T-helper 9 cell (primary cell): ENCODE results near the gene FAM13A.
"Not testable (repeated sequence)": the region's sequence is repeated elsewhere in the genome, so short reads cannot be mapped to it uniquely, and the experiment has no call there.

ENCODE experiments used
- DNase-seq: peaks from one replicate; pipeline ENCODE4 v3.0.0-alpha.2; 2020

Gene FAM13A

DNA sequence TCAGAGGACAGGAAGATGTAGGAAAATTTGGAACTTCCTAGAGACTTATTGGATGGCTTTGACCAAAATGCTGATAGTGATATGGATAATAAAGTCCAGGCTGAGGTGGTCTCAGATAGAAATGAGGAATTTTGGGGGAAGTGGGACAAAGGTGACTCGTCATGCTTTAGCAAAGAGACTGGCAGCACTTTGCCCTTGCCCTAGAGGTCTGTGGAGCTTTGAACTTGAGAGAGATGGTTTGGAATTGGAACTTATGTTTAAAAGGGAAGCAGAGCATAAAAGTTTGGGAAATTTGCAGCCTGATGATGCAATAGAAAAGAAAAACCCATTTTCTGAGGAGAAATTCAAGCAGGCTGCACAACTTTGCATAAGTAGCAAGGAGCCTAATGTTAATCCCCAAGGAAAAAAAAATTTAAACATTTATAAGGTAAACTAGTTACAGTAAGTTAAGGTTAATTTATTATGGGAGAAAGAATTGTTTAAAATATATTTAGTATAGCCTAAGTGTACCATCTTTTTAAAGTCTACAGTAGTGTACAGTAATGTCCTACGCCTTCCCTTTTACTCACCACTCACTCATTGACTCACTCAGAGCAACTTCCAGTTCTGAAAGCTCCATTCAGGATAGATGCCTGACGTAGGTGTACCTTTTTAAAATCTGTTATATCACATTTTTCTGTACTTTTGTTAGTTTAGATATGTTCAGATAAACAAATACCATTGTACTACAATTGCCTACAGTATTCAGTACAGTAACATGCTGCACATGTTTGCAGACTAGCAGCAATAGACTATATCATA is 101.2 kb downstream of the FAM13A start:
- no peak for DNase-seq

DNA sequence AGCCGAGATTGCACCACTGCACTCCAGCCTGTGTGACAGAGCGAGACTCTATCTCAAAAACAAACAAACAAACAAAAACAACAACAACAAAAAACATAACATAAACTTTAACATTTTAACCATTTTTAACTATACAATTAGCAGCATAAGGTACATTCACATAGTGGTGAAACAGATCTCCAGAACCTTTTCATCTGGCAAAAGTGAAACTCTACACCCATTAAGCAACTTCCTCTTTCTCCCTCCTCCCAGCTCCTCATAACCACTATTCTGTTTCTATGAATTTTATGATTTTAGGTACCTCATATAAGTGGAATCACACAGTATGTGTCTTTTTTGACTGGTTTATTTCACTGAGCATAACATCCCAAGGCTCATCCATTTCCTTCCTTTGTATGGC is 103.6 kb downstream of the FAM13A start:
- DNase-seq = no peak

DNA sequence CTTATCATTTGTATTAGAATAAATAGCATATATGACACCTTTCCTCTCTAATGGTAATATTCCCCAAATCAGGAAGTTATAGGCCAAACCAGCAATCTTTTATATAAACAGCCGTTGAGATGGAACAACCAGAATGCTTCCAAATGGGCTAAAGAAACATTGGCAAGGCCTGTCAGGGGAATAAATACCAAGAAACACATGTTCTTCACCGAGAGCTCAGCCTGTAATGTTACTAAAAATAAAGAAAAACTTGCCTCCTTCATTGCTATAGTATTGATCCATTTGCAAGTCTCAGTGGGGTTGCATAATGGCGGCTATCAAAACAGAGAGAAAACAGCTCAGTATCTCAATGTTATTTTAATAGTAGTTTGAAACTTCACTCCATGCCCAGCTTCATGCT is 104.9 kb downstream of the FAM13A start:
- no peak for DNase-seq

DNA sequence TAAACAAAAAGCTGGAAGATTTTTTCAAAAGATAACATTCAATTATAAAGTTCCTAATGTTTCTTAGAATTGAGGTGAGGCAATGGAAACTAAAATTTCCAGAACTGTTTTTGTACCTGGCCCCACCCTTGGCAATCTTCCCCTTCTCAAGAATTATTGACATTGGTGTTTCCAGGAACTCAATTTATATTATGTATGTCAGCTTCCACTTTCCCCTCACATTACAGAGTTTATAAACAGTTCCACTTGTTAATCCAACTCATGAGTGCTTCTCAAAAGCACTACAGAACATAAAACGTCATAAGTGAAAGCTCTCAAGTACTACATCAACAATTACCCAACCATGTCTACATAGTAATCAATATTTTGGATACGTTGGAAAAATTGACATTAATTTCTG is 107.4 kb downstream of the FAM13A start:
- DNase-seq = no peak

DNA sequence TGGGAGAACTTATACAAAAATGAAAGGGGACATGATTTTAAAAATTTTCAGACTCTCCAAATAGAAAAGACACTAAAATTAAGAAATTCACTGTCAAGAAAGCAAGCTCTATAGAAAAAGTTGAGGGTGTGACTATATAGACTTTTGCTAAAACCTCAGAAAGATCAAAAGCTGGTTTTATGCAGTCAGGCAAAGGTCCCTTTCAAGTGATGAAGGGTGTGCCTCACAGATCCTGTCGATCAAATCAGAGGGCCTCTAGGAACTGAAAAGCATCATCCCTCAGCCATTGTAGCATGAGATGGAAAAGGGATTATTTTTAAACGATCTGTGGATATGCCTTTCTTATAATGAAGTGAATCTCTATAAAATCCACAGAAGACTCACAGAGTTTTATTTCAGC is 116.5 kb downstream of the FAM13A start:
- no peak for DNase-seq

DNA sequence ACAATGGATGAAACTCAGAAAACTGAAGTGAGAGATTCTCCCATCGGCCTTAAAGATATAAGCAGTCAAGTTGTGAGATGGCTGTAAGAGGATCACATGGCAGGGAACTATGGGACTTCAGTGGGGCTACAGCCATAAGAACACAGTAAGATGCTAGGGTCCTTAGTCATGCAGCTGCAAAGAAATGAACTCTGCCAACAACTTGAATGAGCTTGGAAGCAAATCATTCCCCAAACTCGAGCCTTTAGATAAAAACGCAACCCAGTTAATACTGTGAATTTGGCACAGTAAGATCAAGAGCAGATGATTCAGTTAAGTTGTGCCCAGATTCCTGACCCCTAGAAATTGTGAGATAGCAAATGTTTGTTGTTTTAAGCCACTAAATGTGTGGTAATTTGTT is 117.3 kb downstream of the FAM13A start:
- DNase-seq = no peak

DNA sequence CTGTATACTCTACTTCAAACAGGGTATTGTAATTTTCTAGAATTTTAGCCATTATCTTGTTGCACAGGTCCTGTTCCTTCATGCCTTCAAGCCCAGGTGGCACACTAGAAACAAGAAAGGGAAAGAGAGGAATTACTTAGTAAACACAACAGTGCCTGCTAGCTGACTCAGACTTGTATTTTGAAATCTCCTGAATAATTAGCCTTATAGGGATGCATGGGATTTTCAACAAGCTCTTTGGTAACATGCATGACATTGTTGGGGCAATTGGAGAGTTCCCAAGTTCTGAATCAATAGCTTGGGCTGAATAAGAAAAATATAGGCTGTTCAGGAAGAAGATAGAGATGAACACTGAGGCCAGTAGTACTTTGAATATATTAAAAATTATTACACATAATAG is 118.8 kb downstream of the FAM13A start:
- no peak for DNase-seq

DNA sequence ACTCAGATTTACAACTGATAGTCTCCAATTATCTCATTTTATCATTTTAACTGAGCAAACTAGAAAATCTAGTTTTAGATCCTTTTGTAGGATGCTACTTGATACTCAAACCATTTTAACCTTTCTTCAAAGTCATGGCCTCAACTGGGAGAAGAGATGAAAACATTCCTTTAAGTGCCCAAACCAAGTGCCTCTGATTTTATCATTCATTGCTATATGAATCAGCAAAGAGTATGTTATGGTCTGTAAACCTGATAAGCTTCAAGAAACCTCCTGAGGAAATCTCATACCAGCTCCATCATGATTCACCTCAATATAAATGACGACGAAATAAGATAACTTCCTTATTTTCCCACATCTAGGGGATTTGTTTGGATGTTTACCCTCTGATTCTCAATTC is 119.9 kb downstream of the FAM13A start:
- DNase-seq = no peak

DNA sequence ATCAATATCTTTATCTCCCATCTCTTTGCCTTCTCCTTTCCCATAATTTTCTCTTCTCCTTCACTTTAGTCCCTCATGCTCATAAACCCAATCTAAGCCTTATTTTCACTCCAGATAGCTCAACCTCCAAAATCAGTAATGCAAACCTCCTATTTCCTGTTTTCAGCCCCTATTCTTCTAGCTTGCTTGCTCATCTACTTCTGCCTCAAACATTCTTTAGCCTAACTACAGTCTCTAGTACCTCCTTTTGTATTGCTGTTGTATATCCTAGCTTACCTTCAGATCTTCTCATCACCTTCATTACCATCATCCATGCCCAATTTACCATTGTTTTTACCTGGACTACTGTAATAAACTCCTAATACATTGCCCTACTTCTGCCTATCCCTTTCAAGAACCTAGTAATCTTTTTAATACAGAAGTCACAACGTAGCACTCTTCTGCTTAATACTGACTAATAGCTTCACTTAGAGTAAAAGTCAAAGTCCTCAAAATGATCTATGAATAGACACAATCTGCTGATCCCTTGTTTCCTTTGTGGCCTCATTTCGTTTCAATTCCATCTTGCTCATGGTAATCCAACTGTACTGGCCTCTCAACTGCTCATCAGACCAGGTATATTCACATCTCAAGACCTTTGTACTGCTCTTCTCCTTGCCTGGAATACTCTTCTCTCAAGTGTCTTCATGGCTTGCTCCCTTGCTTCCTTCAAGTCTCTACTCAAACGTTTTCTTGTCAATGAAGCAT is 123.4 kb downstream of the FAM13A start:
- DNase-seq = no peak

DNA sequence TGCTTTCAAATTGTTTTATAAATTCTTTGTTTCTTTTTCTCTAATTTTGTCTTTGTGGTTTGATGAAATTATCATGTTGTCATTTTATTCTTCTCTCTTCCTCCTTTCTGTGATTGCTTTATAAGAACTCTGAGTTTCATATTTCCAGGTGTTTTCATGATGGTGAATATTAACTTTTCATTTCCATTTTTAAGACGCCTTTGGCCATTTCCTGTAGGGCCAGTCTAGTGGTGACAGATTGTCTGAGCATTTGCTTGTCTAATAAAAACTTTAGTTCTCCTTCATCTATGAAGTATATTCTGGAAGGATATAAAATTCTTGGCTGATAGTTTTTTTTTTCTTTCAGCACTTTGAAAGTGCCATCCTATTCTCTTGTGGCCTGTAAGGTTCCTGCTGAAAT is 128.1 kb downstream of the FAM13A start:
- no peak for DNase-seq

DNA sequence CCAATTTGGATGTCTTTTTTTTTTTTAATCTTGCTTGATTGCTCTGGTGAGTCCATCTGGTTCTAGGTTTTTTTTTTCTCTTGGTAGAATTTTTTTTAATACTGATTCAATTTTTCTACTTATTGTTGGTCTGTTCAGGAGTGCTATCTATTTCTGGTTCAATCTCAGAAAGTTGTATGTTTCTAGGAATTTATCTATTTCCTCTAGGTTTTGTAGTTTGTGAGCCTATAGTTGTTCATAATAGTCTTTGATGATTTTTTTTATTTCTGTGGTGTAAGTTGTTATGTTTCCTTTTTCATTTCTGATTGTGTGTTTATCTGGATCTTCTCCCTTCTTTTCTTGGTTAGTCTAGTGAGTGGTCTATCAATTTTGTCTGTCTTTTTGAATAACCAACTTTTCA is 129.6 kb downstream of the FAM13A start:
- no peak for DNase-seq

DNA sequence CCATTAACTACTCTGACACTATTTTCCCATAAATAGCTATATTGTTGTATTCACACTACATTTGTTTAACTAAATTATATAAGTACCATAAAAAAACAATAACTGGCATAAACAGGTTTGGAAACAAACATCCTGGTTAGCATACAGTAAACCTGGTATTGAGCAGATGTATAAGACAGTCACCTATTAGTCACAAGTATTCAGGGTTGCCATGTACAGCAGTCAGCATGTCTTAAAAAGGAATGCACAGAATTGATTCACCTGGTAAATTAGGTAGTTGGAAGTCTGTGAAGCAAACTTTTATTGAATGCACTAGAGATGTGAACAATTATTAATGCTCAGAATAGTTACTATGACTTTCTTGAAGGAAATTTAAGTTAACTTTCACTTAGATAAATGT is 137.9 kb downstream of the FAM13A start:
- no peak for DNase-seq

DNA sequence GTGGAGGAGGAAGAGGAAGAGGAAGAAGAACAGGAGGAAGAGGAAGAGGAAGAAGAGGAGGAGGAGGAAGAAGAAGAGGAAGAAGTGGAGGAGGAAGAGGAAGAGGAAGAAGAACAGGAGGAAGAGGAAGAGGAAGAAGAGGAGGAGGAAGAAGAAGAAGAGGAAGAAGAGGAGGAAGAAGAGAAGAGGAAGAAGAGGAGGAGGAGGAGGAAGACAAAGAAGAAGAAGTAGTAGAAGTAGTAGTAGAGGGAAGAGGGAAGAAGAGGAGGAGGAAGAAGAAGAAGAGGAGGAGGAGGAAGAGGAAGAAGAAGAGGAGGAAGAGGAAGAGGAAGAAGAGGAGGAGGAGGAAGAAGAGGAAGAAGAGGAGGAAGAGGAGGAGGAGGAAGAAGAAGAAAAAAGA is 143.8 kb downstream of the FAM13A start:
- DNase-seq = not testable (repeated sequence)

DNA sequence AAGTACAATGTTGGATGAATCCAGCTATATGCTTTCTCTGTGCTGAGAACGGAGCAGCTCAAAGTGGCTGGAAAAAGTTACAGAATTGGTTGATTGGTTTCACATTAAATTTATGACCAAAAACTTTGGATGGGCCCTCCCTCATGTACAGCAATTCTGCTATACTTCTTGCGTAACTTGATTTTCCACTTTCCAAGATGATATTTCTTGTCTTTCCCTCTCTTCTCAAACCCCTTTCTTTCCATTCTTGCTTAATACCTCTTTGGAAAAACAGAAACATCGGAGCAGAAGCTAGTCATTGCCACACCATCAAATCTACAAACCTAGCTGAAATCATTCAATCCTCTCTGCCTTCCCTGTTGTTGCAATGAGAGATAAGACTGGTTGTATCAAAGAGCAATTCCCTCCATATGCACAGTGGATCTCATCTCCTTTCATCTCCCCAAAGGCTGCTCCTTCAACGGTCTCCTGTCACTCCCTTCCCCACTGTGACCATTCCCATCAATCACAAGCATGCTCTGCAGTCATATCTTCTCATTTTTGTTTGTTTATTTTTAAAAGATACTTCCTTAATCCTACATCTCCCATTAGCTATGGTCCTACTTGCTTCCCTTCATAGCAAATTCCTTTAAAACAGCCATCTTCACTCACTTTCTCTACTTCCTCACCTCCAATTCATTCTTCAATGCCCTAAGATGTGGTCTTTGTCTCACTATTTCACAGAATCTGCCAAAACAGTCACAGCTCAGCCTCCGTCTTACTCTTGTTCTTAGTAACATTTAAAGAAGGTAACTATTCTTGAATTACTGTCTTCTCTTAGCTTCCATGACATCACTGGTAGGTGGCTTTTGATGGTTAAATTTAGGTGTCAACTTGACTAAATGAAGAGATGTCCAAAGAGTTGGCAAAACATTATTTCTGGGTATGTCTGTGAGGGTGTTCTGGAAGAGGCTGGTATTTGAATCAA is 145.5 kb downstream of the FAM13A start:
- no peak for DNase-seq

DNA sequence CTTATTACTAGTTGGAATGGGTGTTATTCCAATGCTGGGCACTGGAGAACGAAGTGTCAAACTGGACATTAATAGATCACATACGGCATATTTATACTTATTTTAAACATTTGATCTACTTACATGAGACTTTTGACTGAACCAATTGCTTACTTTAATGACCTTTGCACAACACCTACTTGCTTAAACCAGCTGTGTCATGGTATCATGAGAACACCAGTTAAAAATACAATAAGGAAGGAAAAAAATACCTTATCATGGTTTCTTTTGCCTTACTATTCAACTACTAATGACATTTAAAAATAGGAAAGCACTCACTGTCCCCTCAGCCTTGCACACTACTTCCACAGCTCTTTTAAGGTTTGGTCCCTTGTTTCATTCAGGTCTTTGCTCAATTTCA is 146.9 kb downstream of the FAM13A start:
- no peak for DNase-seq

DNA sequence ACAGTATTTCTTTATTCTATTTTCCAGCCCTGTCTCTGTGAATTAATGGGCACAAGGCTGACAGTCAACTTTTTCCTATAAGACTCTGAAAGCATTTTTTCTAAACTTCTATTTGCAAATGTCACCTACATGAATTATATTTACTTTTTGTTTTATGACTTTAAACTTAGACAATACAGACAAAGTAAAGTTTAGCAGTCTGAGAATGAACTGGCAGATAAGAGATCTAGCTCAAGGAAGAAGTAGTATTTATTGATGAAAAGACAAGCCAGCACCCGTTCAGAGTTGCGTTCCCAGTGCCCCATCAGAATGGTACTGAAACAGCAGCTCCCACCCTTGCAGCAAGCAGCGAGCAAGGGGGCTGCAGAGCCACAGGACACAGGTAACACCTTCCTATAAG is 148.5 kb downstream of the FAM13A start:
- DNase-seq = no peak

DNA sequence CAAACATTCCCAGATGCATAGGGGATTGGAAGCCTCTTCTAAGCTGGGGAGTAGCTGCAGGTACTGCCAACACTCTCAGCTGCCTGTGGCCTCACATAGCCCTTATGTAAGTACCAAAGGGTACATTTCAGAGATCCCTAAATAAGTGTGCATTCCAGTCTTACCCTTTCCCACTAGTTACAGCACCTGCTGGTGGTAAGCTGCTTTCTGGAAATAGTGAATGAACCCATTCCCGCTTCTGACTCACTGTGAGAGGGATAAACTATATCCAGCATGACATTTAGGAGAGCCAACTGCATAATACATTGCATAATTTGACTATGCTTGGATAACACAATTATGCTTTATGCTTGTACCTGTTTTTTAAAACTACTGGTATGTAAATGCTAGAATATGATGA is 149.0 kb downstream of the FAM13A start:
- no peak for DNase-seq

DNA sequence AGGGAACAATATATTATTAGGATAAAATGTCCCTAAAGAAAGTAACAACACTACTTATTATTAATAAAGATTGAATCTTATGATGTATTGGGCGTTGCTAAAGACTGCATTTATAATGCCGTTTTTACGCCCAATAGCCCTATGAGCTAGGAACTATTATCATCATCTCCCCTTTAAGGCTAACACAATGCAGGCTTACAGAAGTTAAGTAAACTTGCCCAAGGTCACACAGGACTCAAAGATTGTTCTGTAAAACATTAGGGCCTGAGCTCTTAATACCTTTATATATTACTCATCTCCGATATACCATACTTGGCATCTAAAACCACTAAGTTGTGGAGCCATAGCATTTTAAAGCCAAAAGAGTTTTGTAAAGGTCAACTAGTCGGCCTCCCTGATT is 149.5 kb downstream of the FAM13A start:
- no peak for DNase-seq

DNA sequence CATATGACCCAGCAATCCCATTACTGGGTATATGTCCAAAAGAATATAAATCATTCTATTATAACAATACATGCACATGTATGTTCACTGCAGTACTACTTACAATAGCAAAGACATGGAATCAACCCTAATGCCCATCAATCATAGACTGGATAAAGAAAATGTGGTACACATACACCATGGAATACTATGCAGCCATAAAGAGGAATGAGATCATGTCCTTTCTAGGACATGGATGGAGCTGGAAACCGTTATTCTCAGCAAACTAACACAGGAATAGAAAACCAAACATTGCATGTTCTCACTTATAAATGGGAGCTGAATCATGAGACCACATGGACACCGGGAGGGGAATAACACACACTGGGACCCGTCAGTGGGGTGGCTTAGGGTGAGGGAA is 152.7 kb downstream of the FAM13A start:
- DNase-seq = not testable (repeated sequence)

DNA sequence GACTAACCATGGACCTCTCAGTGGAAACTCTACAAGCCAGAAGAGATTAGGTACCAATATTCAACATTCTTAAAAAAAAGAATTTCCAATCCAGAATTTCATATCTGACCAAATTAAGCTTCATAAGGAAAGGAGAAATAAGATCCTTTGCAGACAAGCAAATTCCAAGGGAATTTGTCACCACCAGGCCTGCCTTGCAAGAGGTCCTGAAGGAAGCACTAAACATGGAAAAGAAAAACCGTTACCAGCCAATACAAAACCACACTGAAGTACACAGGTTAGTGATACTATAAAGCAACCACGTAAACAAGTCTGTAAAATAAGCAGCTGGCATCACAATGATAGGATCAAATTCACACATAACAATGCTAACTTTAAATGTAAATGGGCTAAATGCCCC is 156.6 kb downstream of the FAM13A start:
- no peak for DNase-seq

DNA sequence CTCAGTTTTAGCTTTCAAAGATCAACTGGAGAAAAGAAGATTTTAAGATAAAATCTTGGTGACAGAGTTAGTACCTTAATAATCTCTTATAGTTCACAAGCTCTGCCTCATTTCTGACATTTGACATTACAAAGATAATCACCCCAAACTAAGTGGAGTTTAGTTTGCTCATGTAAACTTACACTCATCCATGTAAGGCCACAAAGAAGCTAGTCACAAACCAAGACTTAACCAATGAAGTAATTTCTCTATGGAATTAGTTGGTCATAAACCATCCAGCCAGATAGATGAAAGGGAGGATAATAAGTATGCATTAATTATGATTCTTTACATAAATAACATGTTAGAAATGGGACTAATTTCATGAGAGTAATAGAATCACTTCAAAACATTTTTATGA is 159.2 kb downstream of the FAM13A start:
- no peak for DNase-seq

DNA sequence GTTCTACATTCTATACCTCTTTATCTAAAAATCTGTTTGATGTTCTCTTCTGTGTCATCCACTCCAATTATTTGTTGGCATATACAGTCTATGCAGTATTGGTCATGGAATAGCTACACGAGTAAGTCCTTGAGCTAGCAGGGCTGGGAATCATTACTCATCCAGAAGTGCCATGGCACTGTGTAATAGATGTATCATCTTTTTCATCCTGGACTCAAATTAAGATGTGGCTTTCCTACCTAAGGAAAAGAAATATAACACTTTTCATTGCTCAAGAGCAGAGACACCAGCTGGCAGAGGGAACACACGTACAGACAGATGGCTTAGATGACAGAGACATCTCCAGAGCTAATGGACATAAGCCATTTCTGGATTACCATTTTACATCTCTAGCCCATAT is 159.8 kb downstream of the FAM13A start:
- DNase-seq = no peak

DNA sequence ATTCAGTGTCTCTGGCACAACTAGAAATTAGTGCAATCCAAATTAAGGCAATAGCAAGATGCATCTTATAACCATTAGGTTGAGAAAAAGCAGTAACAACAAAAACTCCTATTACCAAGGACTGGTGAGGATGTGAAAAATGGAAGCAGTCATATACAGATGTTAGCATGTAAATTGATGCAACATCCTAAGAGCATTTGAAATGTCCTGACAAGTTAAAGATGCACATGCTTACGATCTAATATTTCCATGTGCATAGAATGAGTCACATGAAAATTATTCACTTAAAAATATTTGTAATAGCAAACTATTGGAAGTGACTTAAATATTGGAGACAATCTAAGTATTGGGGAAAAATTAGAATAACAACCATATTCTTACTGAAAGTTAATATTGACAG is 163.0 kb downstream of the FAM13A start:
- no peak for DNase-seq
